ENCODE measurements around the gene GRIN1. TPM values are rescaled to one million over a fixed set of nuclear protein-coding genes. Genes with fewer than 3 reads are reported as not detected.

GRIN1 gene
- total and polyA plus RNA-seq, 2 of the 13 experiments (the other 11 are each of a cell fraction or from before 2014, with no cell fraction given): 0.13 TPM; not detected in 1

DNA sequence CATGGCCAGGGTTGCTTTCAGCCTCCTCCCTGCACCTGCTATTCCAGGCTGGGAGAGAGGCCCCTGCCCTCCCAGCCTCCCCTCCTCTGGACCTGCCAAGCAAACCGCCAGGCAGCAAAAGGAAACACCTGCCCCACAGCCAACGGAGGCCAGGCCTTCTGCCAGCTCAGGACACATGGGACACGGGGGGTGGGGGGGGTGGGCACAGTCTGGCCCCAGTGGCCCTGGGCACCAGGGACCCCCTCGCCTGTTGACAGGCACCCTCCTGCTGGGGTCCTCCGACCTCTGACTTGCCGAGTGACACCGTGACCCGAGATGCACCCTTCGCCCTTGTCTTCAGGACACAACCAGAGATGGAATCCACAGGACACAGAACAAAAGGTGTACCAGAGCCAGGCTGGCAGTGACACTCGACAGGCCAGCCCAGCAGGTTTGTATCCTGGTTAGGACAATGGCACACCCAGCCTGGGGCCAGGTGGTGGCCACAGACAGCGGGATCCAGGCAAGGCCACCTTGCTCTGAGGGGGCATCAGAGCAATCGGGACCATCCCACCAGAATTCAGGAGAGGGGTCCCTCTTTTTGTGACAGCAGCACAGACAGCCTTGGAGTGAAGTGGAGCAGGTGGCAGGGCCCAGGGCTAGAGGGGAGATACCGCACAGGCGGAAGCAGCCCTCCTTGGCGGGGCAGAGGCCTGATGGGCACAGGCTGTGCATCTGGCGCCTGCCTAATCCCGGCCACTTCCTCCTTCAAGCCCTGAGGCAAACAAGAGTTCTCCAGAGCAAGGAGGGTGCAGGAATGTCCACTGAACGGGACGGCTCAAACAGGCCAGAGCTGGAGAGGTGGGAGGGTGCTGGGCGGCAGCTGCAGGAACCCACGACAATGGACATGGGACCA lies 34.2 kb downstream of the GRIN1 start:
- FAIRE-seq: no peak
- H3K27me3 ChIP-seq (ENCODE audit: control insufficient read depth in 1 of 2, insufficient read depth in 2 of 2, low read length in 2 of 2): peaks cover 0 to 33% of the 10 kb centered on the region in 2 experiments; a peak in 3 of 5 replicates
- no peak for ATAC-seq
- no peak overlapping the region for H3K9ac ChIP-seq (ENCODE audit: insufficient read depth, low read depth, low read length)
- H3K27ac ChIP-seq (ENCODE audit: extremely low read length, insufficient read depth, low read length): no peak overlapping the region
- CTCF ChIA-PET (ENCODE audit: low intra/inter-chr PET ratio, low total read pairs): no interaction called here
- no peaks in the 10 kb centered on the region for H3K79me2 ChIP-seq (ENCODE audit: insufficient read depth, low read length)
- no peak overlapping the region for H2AFZ ChIP-seq (ENCODE audit: low read length)
- no TSS peak for BruUV-seq (replicated peaks)
- POLR2A ChIA-PET: no interaction called here
- H4K20me1 ChIP-seq (ENCODE audit: insufficient read depth, low read length): no peaks in the 10 kb centered on the region
- H3K4me1 ChIP-seq (ENCODE audit: insufficient read depth, low read length): peaks cover 9% of the 10 kb centered on the region
- intact Hi-C loops (cut with micrococcal nuclease; ENCODE audit: unreplicated experiment) (loop anchor here (10.0 kb wide), 1 partner anchor 58 kb away; the partner anchor contains the start of gene DPP7), in situ Hi-C loops (cut with HindIII; ENCODE audit: extremely low pct_ligation_motif_present, low pct_unique_long_range_greater_than_20kb) (no loop called here)
- 0 out of 5 replicates have a peak, but pooled peaks cover 0 to 1% of the 10 kb centered on the region in 2 experiments for H3K36me3 ChIP-seq (replicated peaks in 1 of 2; ENCODE audit: control insufficient read depth in 1 of 2, insufficient read depth in 2 of 2, low read length in 2 of 2)
- 56% methylated on average over 12 of the region's 21 CpGs for WGBS (ENCODE audit: low lambda C conversion rate)
- DNase-seq (ENCODE audit: low spot score): no peak
- H3K4me2 ChIP-seq (ENCODE audit: low read depth, low read length): no peak overlapping the region
- H3K4me3 ChIP-seq (replicated peaks in 1 of 3; ENCODE audit: insufficient read depth in 1 of 3, low read depth in 2 of 3, low read length in 3 of 3): no peak overlapping the region
- no peaks in the 10 kb centered on the region for H3K9me3 ChIP-seq (ENCODE audit: low read length)
- TF ChIP-seq SNAI1 (CRISPR knock-in tag; IDR thresholded peaks at IDR 0.05; ENCODE audit: borderline replicate concordance): no peak
- TF ChIP-seq SATB2 (CRISPR knock-in tag; IDR thresholded peaks at IDR 0.05): no peak
- no peak for TF ChIP-seq RAD21 (CRISPR knock-in tag; IDR thresholded peaks at IDR 0.05)
- TF ChIP-seq, protein P1, sequence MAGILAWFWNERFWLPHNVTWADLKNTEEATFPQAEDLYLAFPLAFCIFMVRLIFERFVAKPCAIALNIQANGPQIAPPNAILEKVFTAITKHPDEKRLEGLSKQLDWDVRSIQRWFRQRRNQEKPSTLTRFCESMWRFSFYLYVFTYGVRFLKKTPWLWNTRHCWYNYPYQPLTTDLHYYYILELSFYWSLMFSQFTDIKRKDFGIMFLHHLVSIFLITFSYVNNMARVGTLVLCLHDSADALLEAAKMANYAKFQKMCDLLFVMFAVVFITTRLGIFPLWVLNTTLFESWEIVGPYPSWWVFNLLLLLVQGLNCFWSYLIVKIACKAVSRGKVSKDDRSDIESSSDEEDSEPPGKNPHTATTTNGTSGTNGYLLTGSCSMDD (CRISPR knock-in tag; IDR thresholded peaks at IDR 0.05): no peak
- TF ChIP-seq JDP2 (CRISPR knock-in tag; IDR thresholded peaks at IDR 0.05; ENCODE audit: borderline replicate concordance): no peak
- TF ChIP-seq ZNF724P (CRISPR knock-in tag; IDR thresholded peaks at IDR 0.05; ENCODE audit: borderline replicate concordance): no peak
- TF ChIP-seq, protein P2, sequence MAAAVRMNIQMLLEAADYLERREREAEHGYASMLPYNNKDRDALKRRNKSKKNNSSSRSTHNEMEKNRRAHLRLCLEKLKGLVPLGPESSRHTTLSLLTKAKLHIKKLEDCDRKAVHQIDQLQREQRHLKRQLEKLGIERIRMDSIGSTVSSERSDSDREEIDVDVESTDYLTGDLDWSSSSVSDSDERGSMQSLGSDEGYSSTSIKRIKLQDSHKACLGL (CRISPR knock-in tag; IDR thresholded peaks at IDR 0.05): no peak
- no peak for TF ChIP-seq CBX5 (CRISPR knock-in tag; IDR thresholded peaks at IDR 0.05; ENCODE audit: borderline replicate concordance)
- TF ChIP-seq ZNF784 (CRISPR knock-in tag; IDR thresholded peaks at IDR 0.05; ENCODE audit: borderline replicate concordance): no peak
- TF ChIP-seq, protein P3, sequence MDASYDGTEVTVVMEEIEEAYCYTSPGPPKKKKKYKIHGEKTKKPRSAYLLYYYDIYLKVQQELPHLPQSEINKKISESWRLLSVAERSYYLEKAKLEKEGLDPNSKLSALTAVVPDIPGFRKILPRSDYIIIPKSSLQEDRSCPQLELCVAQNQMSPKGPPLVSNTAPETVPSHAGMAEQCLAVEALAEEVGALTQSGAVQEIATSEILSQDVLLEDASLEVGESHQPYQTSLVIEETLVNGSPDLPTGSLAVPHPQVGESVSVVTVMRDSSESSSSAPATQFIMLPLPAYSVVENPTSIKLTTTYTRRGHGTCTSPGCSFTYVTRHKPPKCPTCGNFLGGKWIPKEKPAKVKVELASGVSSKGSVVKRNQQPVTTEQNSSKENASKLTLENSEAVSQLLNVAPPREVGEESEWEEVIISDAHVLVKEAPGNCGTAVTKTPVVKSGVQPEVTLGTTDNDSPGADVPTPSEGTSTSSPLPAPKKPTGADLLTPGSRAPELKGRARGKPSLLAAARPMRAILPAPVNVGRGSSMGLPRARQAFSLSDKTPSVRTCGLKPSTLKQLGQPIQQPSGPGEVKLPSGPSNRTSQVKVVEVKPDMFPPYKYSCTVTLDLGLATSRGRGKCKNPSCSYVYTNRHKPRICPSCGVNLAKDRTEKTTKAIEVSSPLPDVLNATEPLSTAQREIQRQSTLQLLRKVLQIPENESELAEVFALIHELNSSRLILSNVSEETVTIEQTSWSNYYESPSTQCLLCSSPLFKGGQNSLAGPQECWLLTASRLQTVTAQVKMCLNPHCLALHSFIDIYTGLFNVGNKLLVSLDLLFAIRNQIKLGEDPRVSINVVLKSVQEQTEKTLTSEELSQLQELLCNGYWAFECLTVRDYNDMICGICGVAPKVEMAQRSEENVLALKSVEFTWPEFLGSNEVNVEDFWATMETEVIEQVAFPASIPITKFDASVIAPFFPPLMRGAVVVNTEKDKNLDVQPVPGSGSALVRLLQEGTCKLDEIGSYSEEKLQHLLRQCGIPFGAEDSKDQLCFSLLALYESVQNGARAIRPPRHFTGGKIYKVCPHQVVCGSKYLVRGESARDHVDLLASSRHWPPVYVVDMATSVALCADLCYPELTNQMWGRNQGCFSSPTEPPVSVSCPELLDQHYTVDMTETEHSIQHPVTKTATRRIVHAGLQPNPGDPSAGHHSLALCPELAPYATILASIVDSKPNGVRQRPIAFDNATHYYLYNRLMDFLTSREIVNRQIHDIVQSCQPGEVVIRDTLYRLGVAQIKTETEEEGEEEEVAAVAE (CRISPR knock-in tag; IDR thresholded peaks at IDR 0.05; ENCODE audit: borderline replicate concordance): no peak
- no peak for TF ChIP-seq ZNF556 (CRISPR knock-in tag; IDR thresholded peaks at IDR 0.05; ENCODE audit: borderline replicate concordance)
- TF ChIP-seq ZNF143 (CRISPR knock-in tag; IDR thresholded peaks at IDR 0.05): no peak
- no peak for TF ChIP-seq ZNF564 (CRISPR knock-in tag; IDR thresholded peaks at IDR 0.05)
- no peak for TF ChIP-seq TBP (CRISPR knock-in tag; IDR thresholded peaks at IDR 0.05)
- no peak for TF ChIP-seq SETDB1 (CRISPR knock-in tag; IDR thresholded peaks at IDR 0.05; ENCODE audit: borderline replicate concordance)
- no peak for TF ChIP-seq TSC22D2 (CRISPR knock-in tag; IDR thresholded peaks at IDR 0.05; ENCODE audit: borderline replicate concordance)

Data from HepG2 (cell line).